Sciatic nerve (tissue), 2 donors: ENCODE measurements around the gene RAPSN. TPM values are rescaled to one million over a fixed set of nuclear protein-coding genes. Genes with fewer than 3 reads are reported as not detected.
"Not testable (repeated sequence)": the region's sequence is repeated elsewhere in the genome, so short reads cannot be mapped to it uniquely, and the experiment has no call there.

Experiments used
- ATAC-seq: fragments of 200-7000 bp; cut with Tn5 transposase; one replicate; pipeline ENCODE4 v1.9.1; 2020; ENCODE audit warnings: mild to moderate bottlenecking, moderate library complexity
- DNase-seq: peaks from one replicate; pipeline ENCODE4 v3.0.0-alpha.2; 2020; ENCODE audit warnings: low spot score
- intact Hi-C: fragments of 100-400 bp; cut with DNase I; formaldehyde crosslinking; loops from one replicate; pipeline ENCODE4 v1.14.2; 2022
- total RNA-seq: library from RNA; stranded (reverse); fragmentation: NEBNext Ultra II Directional; extraction: Animal tissue kit (Norgen Biotek cat#: 25700); gene quantifications from one replicate; pipeline ENCODE4 v1.2.1, GENCODE V29; 2021
- donor health status: DM: no; HTN: no; CAD: no.
- donor health status: DM: no; HTN: no; CAD: no.

Gene RAPSN
- total RNA-seq, 1 donor from 2014 or later: 4.9 TPM

- intact Hi-C loops: no loop called here
- ATAC-seq: peak; percentile 24
- DNase-seq: peak; percentile 57
These were observed 18.4 kb upstream of the RAPSN start for GRCh38 chr11:47467357-47467756.

GRCh38 chr11:47466701-47467250 lies 17.8 kb upstream of the RAPSN start:
- DNase-seq: peak; percentile 67
- intact Hi-C loops: no loop called here
- ATAC-seq: peak; percentile 68

GRCh38 chr11:47466201-47466600 lies 17.3 kb upstream of the RAPSN start:
- no peak for ATAC-seq
- intact Hi-C loops: no loop called here
- no peak for DNase-seq

- ATAC-seq (no peak), DNase-seq (no peak)
- intact Hi-C loops: no loop called here
These were observed 15.5 kb upstream of the RAPSN start for GRCh38 chr11:47464483-47464882.

- ATAC-seq (no peak), DNase-seq (no peak)
- intact Hi-C loops: no loop called here
These were observed 12.9 kb upstream of the RAPSN start for GRCh38 chr11:47461876-47462275.

- intact Hi-C loops: no loop called here
- DNase-seq (no peak), ATAC-seq (no peak)
These were observed 11.8 kb upstream of the RAPSN start for GRCh38 chr11:47460571-47461235.

- DNase-seq (peak; percentile 79), ATAC-seq (peak; percentile 94)
- intact Hi-C loops: not testable (repeated sequence)
These were observed 5.3 kb upstream of the RAPSN start for GRCh38 chr11:47454258-47454671.

GRCh38 chr11:47453365-47453764 lies 4.4 kb upstream of the RAPSN start:
- ATAC-seq (no peak), DNase-seq (no peak)
- intact Hi-C loops: no loop called here

- DNase-seq: no peak
- intact Hi-C loops: no loop called here
- ATAC-seq: no peak
These were observed 3.1 kb upstream of the RAPSN start for GRCh38 chr11:47451990-47452389.

- ATAC-seq (no peak), DNase-seq (no peak)
- intact Hi-C loops: no loop called here
These were observed 2.5 kb upstream of the RAPSN start for GRCh38 chr11:47451436-47451835.

- DNase-seq (no peak), ATAC-seq (no peak)
- intact Hi-C loops: no loop called here
These were observed 605 bp upstream of the RAPSN start for GRCh38 chr11:47449541-47449940.

GRCh38 chr11:47447906-47448305 lies 1.0 kb downstream of the RAPSN start:
- DNase-seq (no peak), ATAC-seq (no peak)
- intact Hi-C loops: no loop called here

- ATAC-seq (no peak), DNase-seq (no peak)
- intact Hi-C loops: no loop called here
These were observed 2.1 kb downstream of the RAPSN start for GRCh38 chr11:47446833-47447232.

- no peak for ATAC-seq
- intact Hi-C loops: no loop called here
These were observed 3.1 kb downstream of the RAPSN start for GRCh38 chr11:47445840-47446239.

GRCh38 chr11:47443817-47444216 lies 5.1 kb downstream of the RAPSN start:
- intact Hi-C loops: no loop called here
- no peak for DNase-seq

More at GRCh38 chr11:47445840-47446239, 3.1 kb downstream of the RAPSN start:
- DNase-seq: no peak

GRCh38 chr11:47443028-47443700 lies 5.8 kb downstream of the RAPSN start:
- no peak for ATAC-seq
- intact Hi-C loops: no loop called here

More at GRCh38 chr11:47443817-47444216, 5.1 kb downstream of the RAPSN start:
- no peak for ATAC-seq

GRCh38 chr11:47442514-47442913 lies 6.4 kb downstream of the RAPSN start:
- intact Hi-C loops: no loop called here
- DNase-seq (no peak), ATAC-seq (peak; percentile 20)

More at GRCh38 chr11:47443028-47443700, 5.8 kb downstream of the RAPSN start:
- no peak for DNase-seq

GRCh38 chr11:47441421-47441820 lies 7.5 kb downstream of the RAPSN start:
- no peak for ATAC-seq
- no peak for DNase-seq
- intact Hi-C loops: no loop called here

- DNase-seq: no peak
- intact Hi-C loops: no loop called here
- no peak for ATAC-seq
These were observed 8.9 kb downstream of the RAPSN start for GRCh38 chr11:47440054-47440476.

- no peak for ATAC-seq
- intact Hi-C loops: no loop called here
- DNase-seq: no peak
These were observed 10.2 kb downstream of the RAPSN start for GRCh38 chr11:47438721-47439120.
